Cardiac muscle cell (in vitro differentiated cells and primary cell): Measurements from ENCODE around the gene STARD3NL. TPM values are rescaled to one million over a fixed set of nuclear protein-coding genes. Genes with fewer than 3 reads are reported as not detected.

Source experiments
- DNase-seq, 2 donors: peaks; one replicate each; pipeline versions ENCODE4 v3.0.0 to v3.0.0-alpha.2; 2010 to 2017; ENCODE audit warnings: low read depth in 1 of 2, low spot score in 1 of 2
- H3K27ac ChIP-seq: fragments of 200-600 bp; sonication (generic); 2 replicates; pipeline ENCODE4 v1.5.1; 2016
- H3K27me3 ChIP-seq: fragments of 200-600 bp; sonication (generic); 2 replicates; pipeline ENCODE4 v1.6.0; 2016; ENCODE audit warnings: control low read depth
- H3K36me3 ChIP-seq: fragments of 200-600 bp; sonication (generic); 2 replicates; pipeline ENCODE4 v1.5.1; 2016; ENCODE audit warnings: control low read depth
- H3K4me1 ChIP-seq: fragments of 200-600 bp; sonication (generic); 2 replicates; pipeline ENCODE4 v1.8.1; 2017; ENCODE audit warnings: low read depth, mild to moderate bottlenecking, mixed run types
- H3K4me3 ChIP-seq: fragments of 200-600 bp; sonication (generic); 2 replicates; pipeline ENCODE4 v1.5.1; 2016; ENCODE audit warnings: mild to moderate bottlenecking
- H3K9me3 ChIP-seq: fragments of 200-600 bp; sonication (generic); 2 replicates; pipeline ENCODE4 v1.5.1; 2017; ENCODE audit warnings: low read depth, mild to moderate bottlenecking, control low read depth
- polyA plus RNA-seq: library from polyadenylated mRNA; unstranded; fragments of >200 nt; fragmentation: Nextera tagmentation; extraction: Ambion mirVana; gene quantifications from 2 replicates; pipeline ENCODE4 v1.2.1, GENCODE V29; 2016
- total RNA-seq: library from RNA; depleted of rRNA; stranded (reverse); fragments of >200 nt; gene quantifications from 2 replicates; pipeline ENCODE4 v1.2.3, GENCODE V29; 2016
- TF ChIP-seq, protein P1 (sequence below): IDR thresholded peaks from 2 replicates; pipeline ENCODE4 v1.5.1; 2012; ENCODE audit warnings: low read depth, mild to moderate bottlenecking, low read length

Gene STARD3NL
- total and polyA plus RNA-seq, 2 experiments from 2014 or later: 55.4 to 111 TPM

DNA sequence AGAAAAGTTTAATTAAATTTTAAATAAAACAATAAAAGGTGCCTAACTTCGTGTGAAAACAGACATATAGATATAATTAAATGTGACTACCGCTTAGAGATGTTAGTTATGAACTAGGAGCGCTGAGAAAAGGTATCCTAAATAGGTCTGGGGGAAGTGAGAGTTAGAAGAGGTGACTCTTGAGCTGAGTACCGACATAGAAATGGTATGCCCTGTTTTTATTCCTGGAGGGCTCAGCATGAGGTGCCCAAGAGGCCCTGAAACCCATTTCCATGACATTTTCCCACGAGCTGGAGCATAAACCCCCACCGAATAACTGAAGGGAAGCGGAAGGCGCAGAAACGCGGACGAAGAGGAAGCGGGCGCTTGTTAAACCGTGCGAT lies 433 bp upstream of the STARD3NL start:
- no peaks in the 10 kb centered on the region for H3K9me3 ChIP-seq
- H3K4me3 ChIP-seq: peak overlapping the region; percentile 47
- peaks cover 21% of the 10 kb centered on the region for H3K4me1 ChIP-seq
- no peaks in the 10 kb centered on the region for H3K27me3 ChIP-seq
- H3K27ac ChIP-seq: peak overlapping the region; percentile 89
- TF ChIP-seq, protein P1, sequence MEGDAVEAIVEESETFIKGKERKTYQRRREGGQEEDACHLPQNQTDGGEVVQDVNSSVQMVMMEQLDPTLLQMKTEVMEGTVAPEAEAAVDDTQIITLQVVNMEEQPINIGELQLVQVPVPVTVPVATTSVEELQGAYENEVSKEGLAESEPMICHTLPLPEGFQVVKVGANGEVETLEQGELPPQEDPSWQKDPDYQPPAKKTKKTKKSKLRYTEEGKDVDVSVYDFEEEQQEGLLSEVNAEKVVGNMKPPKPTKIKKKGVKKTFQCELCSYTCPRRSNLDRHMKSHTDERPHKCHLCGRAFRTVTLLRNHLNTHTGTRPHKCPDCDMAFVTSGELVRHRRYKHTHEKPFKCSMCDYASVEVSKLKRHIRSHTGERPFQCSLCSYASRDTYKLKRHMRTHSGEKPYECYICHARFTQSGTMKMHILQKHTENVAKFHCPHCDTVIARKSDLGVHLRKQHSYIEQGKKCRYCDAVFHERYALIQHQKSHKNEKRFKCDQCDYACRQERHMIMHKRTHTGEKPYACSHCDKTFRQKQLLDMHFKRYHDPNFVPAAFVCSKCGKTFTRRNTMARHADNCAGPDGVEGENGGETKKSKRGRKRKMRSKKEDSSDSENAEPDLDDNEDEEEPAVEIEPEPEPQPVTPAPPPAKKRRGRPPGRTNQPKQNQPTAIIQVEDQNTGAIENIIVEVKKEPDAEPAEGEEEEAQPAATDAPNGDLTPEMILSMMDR: no peak
- no peak for DNase-seq
- no peaks in the 10 kb centered on the region for H3K36me3 ChIP-seq

DNA sequence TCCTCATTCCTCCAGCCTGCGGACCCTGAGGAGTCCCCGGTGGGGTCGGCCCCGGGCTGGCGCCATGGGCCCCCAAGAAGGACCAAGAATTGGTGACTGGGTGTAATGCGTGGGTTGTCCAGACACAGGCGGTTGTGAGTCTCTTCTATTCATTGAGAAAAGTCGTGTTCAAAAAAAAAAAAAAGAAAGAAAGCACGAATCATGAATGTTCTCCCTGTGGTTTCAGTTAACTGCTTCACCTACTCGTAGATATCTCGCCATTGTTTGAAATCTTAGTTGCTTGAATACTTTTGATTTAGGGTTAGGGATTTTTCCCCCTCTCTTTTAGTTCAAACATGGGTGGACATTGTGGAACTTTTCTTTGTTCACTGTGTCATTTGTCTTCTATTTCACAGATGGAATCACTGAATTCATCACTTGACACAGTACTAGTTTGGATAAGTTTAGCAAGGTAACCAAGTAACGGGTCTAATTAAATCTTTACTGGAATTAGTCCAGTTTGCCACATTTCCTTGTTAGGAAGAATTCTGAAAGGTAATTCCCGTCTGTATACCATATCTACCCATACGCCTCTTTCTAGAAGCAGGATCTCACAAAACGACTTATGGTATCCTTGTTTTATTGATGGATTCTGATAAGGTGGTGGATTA lies 775 bp downstream of the STARD3NL start:
- H3K4me3 ChIP-seq: peak overlapping the region; percentile 85
- H3K27ac ChIP-seq: peak overlapping the region; percentile 79
- H3K9me3 ChIP-seq: no peaks in the 10 kb centered on the region
- TF ChIP-seq, protein P1: no peak
- no peaks in the 10 kb centered on the region for H3K27me3 ChIP-seq
- H3K36me3 ChIP-seq: no peaks in the 10 kb centered on the region
- peaks cover 27% of the 10 kb centered on the region for H3K4me1 ChIP-seq
- no peak for DNase-seq

DNA sequence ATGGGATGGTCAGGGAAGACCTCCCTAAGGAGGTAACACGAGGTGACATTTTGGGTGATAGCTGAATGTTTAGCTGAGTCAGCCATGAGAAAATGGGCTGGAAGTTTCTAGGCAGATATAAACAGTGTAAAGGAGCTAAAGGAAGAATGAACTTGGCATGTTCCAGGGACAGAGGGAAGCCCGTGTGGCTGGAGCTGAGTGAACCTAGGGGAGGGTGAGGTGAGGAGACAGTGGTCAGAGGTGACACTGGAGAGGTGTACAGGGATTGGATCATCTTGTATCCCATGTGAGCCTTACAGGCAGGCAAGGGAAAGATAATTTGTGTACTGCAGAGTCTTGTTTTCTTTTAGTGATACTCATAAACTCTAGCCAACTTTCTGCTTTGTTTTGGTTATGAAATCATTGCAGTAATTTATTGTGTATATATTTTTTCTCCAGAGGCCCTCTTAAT lies 1.8 kb downstream of the STARD3NL start:
- H3K9me3 ChIP-seq: no peaks in the 10 kb centered on the region
- no peaks in the 10 kb centered on the region for H3K27me3 ChIP-seq
- DNase-seq: no peak
- H3K4me3 ChIP-seq: no peak overlapping the region
- H3K4me1 ChIP-seq: peaks cover 27% of the 10 kb centered on the region
- H3K36me3 ChIP-seq: no peaks in the 10 kb centered on the region
- H3K27ac ChIP-seq: peak overlapping the region; percentile 18
- TF ChIP-seq, protein P1: no peak

DNA sequence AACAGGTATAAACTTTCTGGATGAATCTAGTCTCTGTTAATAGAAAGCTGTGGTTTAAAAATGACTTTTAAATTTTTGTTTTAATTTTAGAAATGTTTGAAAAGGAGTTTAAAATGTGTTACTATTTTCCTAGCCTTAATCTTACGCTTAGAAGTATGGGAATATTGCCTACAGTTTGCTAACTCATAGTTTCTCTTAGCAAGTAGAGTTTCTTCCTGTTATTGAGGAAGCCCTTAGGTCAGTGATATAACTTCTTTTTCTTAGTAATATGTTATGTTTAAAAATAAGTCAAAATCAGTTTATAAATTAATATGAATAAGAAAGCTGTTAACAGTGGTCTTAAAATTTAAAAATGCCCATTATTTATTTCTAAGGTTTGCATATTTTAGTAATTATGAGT lies 3.1 kb downstream of the STARD3NL start:
- TF ChIP-seq, protein P1: no peak
- DNase-seq: no peak
- H3K9me3 ChIP-seq: no peaks in the 10 kb centered on the region
- H3K27ac ChIP-seq: no peak overlapping the region
- H3K36me3 ChIP-seq: no peaks in the 10 kb centered on the region
- peaks cover 38% of the 10 kb centered on the region for H3K4me1 ChIP-seq
- no peak overlapping the region for H3K4me3 ChIP-seq
- no peaks in the 10 kb centered on the region for H3K27me3 ChIP-seq

DNA sequence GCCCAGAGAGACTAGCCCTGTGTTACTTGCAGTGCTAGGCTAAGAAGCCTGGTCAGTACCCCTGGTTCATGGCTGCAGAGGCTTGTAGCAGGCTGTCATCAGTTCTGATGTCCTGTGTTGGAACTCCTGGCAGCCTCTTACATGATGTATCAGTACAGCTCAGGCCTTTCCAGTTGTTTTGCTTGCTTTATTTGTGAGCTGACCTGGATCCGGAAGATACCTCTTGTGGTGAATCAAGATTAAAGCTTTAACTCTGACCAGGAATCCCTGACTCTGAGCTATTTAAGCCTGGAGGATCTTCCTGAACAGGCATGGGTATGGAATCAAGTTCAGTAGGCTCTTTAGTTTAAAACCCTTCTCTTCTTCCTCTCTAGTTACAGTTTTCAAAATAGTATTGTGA lies 4.4 kb downstream of the STARD3NL start:
- Histone ChIP-seq H3K27ac (peak overlapping the region; percentile 59), H3K27me3 (no peaks in the 10 kb centered on the region), H3K9me3 (no peaks in the 10 kb centered on the region), H3K36me3 (no peaks in the 10 kb centered on the region), H3K4me1 (peaks cover 47% of the 10 kb centered on the region), H3K4me3 (no peak overlapping the region)
- peak in 1 of 2 donors; percentile 61 for DNase-seq
- TF ChIP-seq, protein P1: no peak
